H1 (cell line): ENCODE data around the gene ABHD16A. TPM values are rescaled to one million over a fixed set of nuclear protein-coding genes. Genes with fewer than 3 reads are reported as not detected.
A peak's percentile ranks its signal among the peaks of the same experiment; 100 is the strongest.

Experiments used
- ASH2L ChIP-seq: fragments of 200-600, 300-600 bp; sonication (generic); IDR thresholded peaks from one replicate; pipeline ENCODE4 v1.7.1; 2017; ENCODE audit warnings: low read length
- BCL11A ChIP-seq, 2 experiments: IDR thresholded peaks; one replicate each; pipeline ENCODE4 v1.6.1; 2011; ENCODE audit warnings: low read depth in 2 of 2, low read length in 2 of 2, mild to moderate bottlenecking in 2 of 2
- CTCF ChIP-seq, 3 experiments: IDR thresholded peaks; 1 replicate in 2 of 3; 2 replicates in 1 of 3; pipeline versions ENCODE4 v1.5.1 to v1.6.1; 2011; ENCODE audit warnings: low read length in 3 of 3, mild to moderate bottlenecking in 3 of 3, inconsistent platforms in 2 of 3, low read depth in 1 of 3, moderate library complexity in 1 of 3; ENCODE audit not compliant: insufficient read depth in 1 of 3; ENCODE audit errors: control extremely low read depth in 1 of 3
- E2F6 ChIP-seq: IDR thresholded peaks from 2 replicates; pipeline ENCODE4 v1.6.1; 2012; ENCODE audit warnings: inconsistent platforms
- EGR1 ChIP-seq: IDR thresholded peaks from 2 replicates; pipeline ENCODE4 v1.6.1; 2011; ENCODE audit warnings: low read depth, low read length, borderline replicate concordance
- EP300 ChIP-seq, 2 experiments: IDR thresholded peaks; 1 replicate in 1 of 2; 2 replicates in 1 of 2; pipeline ENCODE4 v1.6.1; 2011 to 2012; ENCODE audit warnings: low read depth in 2 of 2, low read length in 2 of 2, mild to moderate bottlenecking in 2 of 2, borderline replicate concordance in 1 of 2, inconsistent platforms in 1 of 2, moderate library complexity in 1 of 2
- FOSL1 ChIP-seq: IDR thresholded peaks from 2 replicates; pipeline ENCODE4 v1.6.1; 2011; ENCODE audit warnings: mild to moderate bottlenecking, low read depth, low read length, moderate library complexity; ENCODE audit not compliant: insufficient read depth
- HDAC6 ChIP-seq: IDR thresholded peaks from one replicate; pipeline ENCODE4 v1.7.1; 2012; ENCODE audit warnings: low read depth, mild to moderate bottlenecking, inconsistent platforms, low read length, moderate library complexity
- JUND ChIP-seq: IDR thresholded peaks from 2 replicates; pipeline ENCODE4 v1.6.1; 2011; ENCODE audit warnings: mild to moderate bottlenecking, improper control_type of control experiment, low read length
- KDM4A ChIP-seq: IDR thresholded peaks from one replicate; pipeline ENCODE4 v1.7.1; 2012; ENCODE audit warnings: low read depth, mild to moderate bottlenecking, moderate library complexity, low read length, inconsistent platforms; ENCODE audit not compliant: severe bottlenecking
- KDM5A ChIP-seq: fragments of 200-600 bp; IDR thresholded peaks from 2 replicates; pipeline ENCODE4 v1.7.1; 2012; ENCODE audit warnings: mild to moderate bottlenecking, low read length, inconsistent platforms, mixed read lengths
- POLR2A ChIP-seq, 2 experiments: IDR thresholded peaks; 1 replicate in 1 of 2; 2 replicates in 1 of 2; pipeline ENCODE4 v1.6.1; 2011; ENCODE audit warnings: low read depth in 2 of 2, low read length in 2 of 2, mild to moderate bottlenecking in 2 of 2; ENCODE audit errors: control extremely low read depth in 1 of 2
- RAD21 ChIP-seq, 2 experiments: IDR thresholded peaks in 1 of 2; conservative IDR thresholded peaks in 1 of 2; 2 replicates each; pipeline ENCODE4 v1.6.1; 2011; ENCODE audit warnings: low read depth in 2 of 2, low read length in 2 of 2, improper control_type of control experiment in 1 of 2, inconsistent platforms in 1 of 2, mild to moderate bottlenecking in 1 of 2, moderate library complexity in 1 of 2
- RFX5 ChIP-seq: IDR thresholded peaks from 2 replicates; pipeline ENCODE4 v1.6.1; 2011; ENCODE audit warnings: low read depth, low read length, improper control_type of control experiment, borderline replicate concordance
- SIX5 ChIP-seq: IDR thresholded peaks from 2 replicates; pipeline ENCODE4 v1.6.1; 2011; ENCODE audit warnings: mild to moderate bottlenecking, low read depth, low read length
- SUZ12 ChIP-seq: fragments of 200-600 bp; sonication (generic); IDR thresholded peaks from 2 replicates; pipeline ENCODE4 v1.6.1; 2012; ENCODE audit warnings: mild to moderate bottlenecking, inconsistent platforms, low read length, moderate library complexity, mixed read lengths
- TAF1 ChIP-seq: IDR thresholded peaks from 2 replicates; pipeline ENCODE4 v1.6.1; 2011; ENCODE audit warnings: mild to moderate bottlenecking, low read depth, low read length
- TAF7 ChIP-seq: optimal IDR thresholded peaks from 2 replicates; pipeline ENCODE3; 2011; ENCODE audit warnings: low read depth, mild to moderate bottlenecking, inconsistent platforms, low read length, moderate library complexity, borderline replicate concordance
- polyA plus RNA-seq, 7 experiments: library from polyadenylated mRNA; depleted of rRNA in 3 of 7; stranded (reverse) in 5 of 7; unstranded in 2 of 7; fragments of >200 nt in 5 of 7; fragments of 200-250 nt in 2 of 7; gene quantifications; 1 replicate in 5 of 7; 2 replicates in 1 of 7; 4 replicates in 1 of 7; pipeline versions ENCODE4 v1.2.1 to v1.2.3, GENCODE V29; 2011 to 2013; ENCODE audit warnings: missing spikeins in 2 of 7, mixed read lengths in 2 of 7
- total RNA-seq: library from RNA; stranded (reverse); fragmentation: NEBNext Ultra II Directional; extraction: Animal tissue kit (Norgen Biotek cat#: 25700); gene quantifications from 2 replicates; pipeline ENCODE4 v1.2.1, GENCODE V29; 2021
- TF ChIP-seq, protein P1 (sequence below): IDR thresholded peaks from 2 replicates; pipeline ENCODE4 v1.6.1; 2011; ENCODE audit warnings: low read depth, mild to moderate bottlenecking, low read length; ENCODE audit not compliant: insufficient read depth

ABHD16A gene
- total and polyA plus RNA-seq, 2 of the 8 experiments (the other 6 are each of a cell fraction or from before 2014, with no cell fraction given): 32.9 to 40.2 TPM

- TF ChIP-seq CTCF (IDR thresholded peaks at IDR 0.05; ENCODE audit: control extremely low read depth in 1 of 3, insufficient read depth in 1 of 3, low read depth in 1 of 3, low read length in 3 of 3) (peak in 1 of 3 experiments; percentile 18; a peak in 1 of 4 replicates), EGR1 (peak; percentile 43; the same call in 1 of the 2 replicates), JUND (no peak; the same call in 1 of the 2 replicates), SIX5 (no peak), TAF7 (peak; percentile 88), TAF1 (peak; percentile 79), ASH2L (peak; percentile 39), SUZ12 (no peak), HDAC6 (no peak), FOSL1 (no peak), POLR2A (IDR thresholded peaks at IDR 0.05; ENCODE audit: control extremely low read depth in 1 of 2, low read depth in 2 of 2, low read length in 2 of 2) (peak in 1 of 2 experiments; percentile 79; a peak in 2 of 3 replicates), KDM4A (no peak), RAD21 (IDR thresholded peaks at IDR 0.05 in 1 of 2, conservative IDR thresholded peaks at IDR 0.05 in 1 of 2; ENCODE audit: low read depth in 2 of 2, low read length in 2 of 2) (peak in 1 of 2 experiments; percentile 21; a peak in 2 of 4 replicates), RFX5 (no peak), BCL11A (IDR thresholded peaks at IDR 0.05; ENCODE audit: low read depth in 2 of 2, low read length in 2 of 2) (no peak), KDM5A (no peak), E2F6 (no peak), EP300 (IDR thresholded peaks at IDR 0.05; ENCODE audit: borderline replicate concordance in 1 of 2, low read depth in 2 of 2, low read length in 2 of 2) (no peak)
- TF ChIP-seq, protein P1, sequence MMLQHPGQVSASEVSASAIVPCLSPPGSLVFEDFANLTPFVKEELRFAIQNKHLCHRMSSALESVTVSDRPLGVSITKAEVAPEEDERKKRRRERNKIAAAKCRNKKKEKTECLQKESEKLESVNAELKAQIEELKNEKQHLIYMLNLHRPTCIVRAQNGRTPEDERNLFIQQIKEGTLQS: no peak
Measured at GRCh38 chr6:31652925-31653724, 50.0 kb downstream of the ABHD16A start (continued).
